ENCODE measurements around the gene SFXN5.

DNA sequence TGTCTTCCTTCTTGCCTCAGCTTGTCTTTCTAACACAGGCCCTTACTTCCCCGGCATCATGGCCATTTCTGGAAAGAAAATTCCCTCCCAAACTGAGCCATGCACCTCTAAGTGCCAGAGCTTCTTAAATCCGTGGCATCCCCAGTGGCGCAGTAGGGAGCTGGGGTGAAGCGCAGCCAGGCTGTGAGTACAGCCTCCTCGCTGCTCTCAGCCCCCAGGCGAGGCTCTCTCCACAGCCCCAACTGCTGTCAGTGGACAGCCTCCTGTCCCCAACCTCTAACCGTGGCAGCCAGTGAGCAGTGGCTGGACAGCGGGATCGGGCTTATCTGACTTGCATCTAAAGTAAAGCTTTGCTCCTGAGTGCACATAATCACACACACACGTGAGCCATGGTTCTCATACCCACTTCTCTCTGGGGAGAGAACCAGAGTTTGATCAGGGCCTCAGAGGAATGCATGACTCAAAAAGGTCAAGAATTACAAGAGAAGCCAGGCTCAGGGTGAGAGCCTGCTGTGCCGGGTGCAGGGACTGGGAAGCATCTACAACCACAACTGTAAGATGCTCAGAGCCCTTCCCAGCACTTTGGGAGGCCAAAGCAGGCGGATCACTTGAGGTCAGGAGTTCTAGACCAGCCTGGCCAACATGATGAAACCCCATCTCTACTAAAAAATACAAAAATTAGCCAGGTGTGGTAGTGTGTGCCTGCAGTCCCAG, 50.7 kb downstream of the SFXN5 start:
- TF ChIP-seq EZH2 (IDR thresholded peaks at IDR 0.05; ENCODE audit: insufficient read depth, poor library complexity, severe bottlenecking) (no peak), EZH2phosphoT487 (IDR thresholded peaks at IDR 0.05; ENCODE audit: insufficient read depth, low read depth) (no peak)
